K562 treated with DMSO at 1 percent for 48 hours (cell line): Measurements from ENCODE around the gene PIGM. TPM values are rescaled to one million over a fixed set of nuclear protein-coding genes. Genes with fewer than 3 reads are reported as not detected.

Experiments
- total RNA-seq: library from RNA; unstranded; fragments of 300-600 nt; gene quantifications from 2 replicates; pipeline ENCODE4 v1.2.3, GENCODE V29; 2022; ENCODE audit warnings: low replicate concordance; ENCODE audit errors: extremely low read depth

PIGM gene
- total RNA-seq = not detected in 2 replicates

GRCh38 chr1:160031365-160032164 lies at the start of gene PIGM:
Gene PIGM, minus strand, starts transcription at chr1:160031990. Its CDS starts 251 bp downstream, at chr1:160031739.

GRCh38 chr1:160081261-160081936 lies 49.6 kb upstream of the PIGM start, which contains the start of gene KCNJ9:
Gene KCNJ9, plus strand, starts transcription at chr1:160081538. Its CDS starts 2,493 bp downstream, at chr1:160084031.

GRCh38 chr1:160069460-160070231 lies 37.9 kb upstream of the PIGM start, which contains the start of gene KCNJ10:
Gene KCNJ10, minus strand, starts transcription at chr1:160070160. Its CDS starts 27,628 bp downstream, at chr1:160042532.

Other genes with a start within 250 kb of the PIGM start
- not detected in 2 replicates for gene FCRL6, start 229.6 kb downstream of the PIGM start, total RNA-seq
- not detected in 2 replicates for gene SLAMF8, start 205.1 kb downstream of the PIGM start, total RNA-seq
- not detected in 2 replicates for gene VSIG8, start 169.3 kb downstream of the PIGM start, total RNA-seq
- not detected in 2 replicates for gene CFAP45, start 131.8 kb downstream of the PIGM start, total RNA-seq
- 770 TPM in 1 of 2 replicates, not detected in the other for gene TAGLN2, start 106.5 kb downstream of the PIGM start, total RNA-seq
- not detected in 2 replicates for gene IGSF9, start 86.4 kb downstream of the PIGM start, total RNA-seq
- not detected in 2 replicates for gene SLAMF9, start 77.8 kb downstream of the PIGM start, total RNA-seq
- gene KCNJ10, start 38.2 kb upstream of the PIGM start, total RNA-seq = not detected in 2 replicates
- gene KCNJ9, start 49.5 kb upstream of the PIGM start, total RNA-seq = not detected in 2 replicates
- gene IGSF8, start 66.6 kb upstream of the PIGM start, total RNA-seq = not detected in 2 replicates
- not detected in 2 replicates for gene ATP1A2, start 83.8 kb upstream of the PIGM start, total RNA-seq
- gene ATP1A4, start 119.6 kb upstream of the PIGM start, total RNA-seq = not detected in 2 replicates
- not detected in 2 replicates for gene CASQ1, start 158.6 kb upstream of the PIGM start, total RNA-seq
- gene PEA15, start 173.4 kb upstream of the PIGM start, total RNA-seq = not detected in 2 replicates
- not detected in 2 replicates for gene DCAF8, start 230.6 kb upstream of the PIGM start, total RNA-seq